IMR-90 (cell line): Measurements from ENCODE around the gene PGF. TPM values are rescaled to one million over a fixed set of nuclear protein-coding genes. Genes with fewer than 3 reads are reported as not detected.

Experiments
- ATAC-seq: fragments of 200-7000 bp; cut with Tn5 transposase; 2 replicates; pipeline ENCODE4 v1.9.1; 2020; ENCODE audit warnings: low read depth, mild to moderate bottlenecking, moderate library complexity
- BruUV-seq: library from RNA; stranded (reverse); fragments of 400-500 nt; replicated peaks from 2 replicates; lab custom pipeline; 2021; lab: Mats Ljungman, UMichigan
- CTCF ChIA-PET: fragments of 300-600 bp; formaldehyde crosslinking; extraction: SDS; loops from one replicate; lab custom pipeline; 2021; ENCODE audit warnings: antibody characterized with exemption; lab: Yijun Ruan, JAX
- POLR2A ChIA-PET: fragments of 300-600 bp; sonication (Branson Sonifier 250); formaldehyde crosslinking; loops from one replicate; lab custom pipeline; 2022; ENCODE audit warnings: antibody characterized with exemption; ENCODE audit not compliant: unreplicated experiment; lab: Charles Lee
- DNase-seq: peaks from one replicate; pipeline ENCODE4 v3.0.0; 2013
- H2AFZ ChIP-seq: replicated peaks from 2 replicates; pipeline ENCODE3; 2013; ENCODE audit warnings: low read length, mild to moderate bottlenecking; ENCODE audit not compliant: poor library complexity
- H2AK5ac ChIP-seq: 2 replicates; pipeline ENCODE4 v1.6.1; 2013; ENCODE audit warnings: low read depth, low read length, inconsistent platforms
- H2AK9ac ChIP-seq: replicated peaks from 2 replicates; pipeline ENCODE3; 2013; ENCODE audit warnings: mild to moderate bottlenecking, low read depth, low read length, moderate library complexity; ENCODE audit not compliant: poor library complexity
- H2BK120ac ChIP-seq: 2 replicates; pipeline ENCODE4 v1.6.1; 2013; ENCODE audit warnings: low read depth, low read length, inconsistent platforms
- H2BK15ac ChIP-seq: 3 replicates; pipeline ENCODE4 v1.6.1; 2013; ENCODE audit warnings: low read depth, low read length, inconsistent platforms
- H2BK20ac ChIP-seq: 2 replicates; pipeline ENCODE4 v1.6.1; 2013; ENCODE audit warnings: low read depth, mild to moderate bottlenecking, inconsistent platforms, low read length, moderate library complexity
- H2BK5ac ChIP-seq: 2 replicates; pipeline ENCODE4 v1.6.1; 2013; ENCODE audit warnings: mild to moderate bottlenecking, low read depth, low read length, inconsistent platforms; ENCODE audit not compliant: poor library complexity, severe bottlenecking
- H3K14ac ChIP-seq: replicated peaks from 2 replicates; pipeline ENCODE4 v1.6.1; 2013; ENCODE audit warnings: low read depth, low read length, inconsistent platforms
- H3K18ac ChIP-seq: 2 replicates; pipeline ENCODE4 v1.6.1; 2013; ENCODE audit warnings: low read depth, low read length, control low read depth
- H3K23ac ChIP-seq: 2 replicates; pipeline ENCODE4 v1.6.1; 2013; ENCODE audit warnings: low read depth, low read length, inconsistent platforms
- H3K27ac ChIP-seq: 2 replicates; pipeline ENCODE4 v1.5.1; 2013; ENCODE audit warnings: mild to moderate bottlenecking, control low read depth, low read length; ENCODE audit not compliant: insufficient read depth
- H3K27me3 ChIP-seq: 2 replicates; pipeline ENCODE4 v1.6.1; 2013; ENCODE audit warnings: low read length; ENCODE audit not compliant: control insufficient read depth, insufficient read depth
- H3K36me3 ChIP-seq: 2 replicates; pipeline ENCODE4 v1.6.1; 2013; ENCODE audit warnings: low read length, mixed read lengths; ENCODE audit not compliant: control insufficient read depth, insufficient read depth
- H3K4ac ChIP-seq: 2 replicates; pipeline ENCODE4 v1.6.1; 2013; ENCODE audit warnings: low read depth, low read length, inconsistent platforms
- H3K4me1 ChIP-seq: 2 replicates; pipeline ENCODE4 v1.6.1; 2013; ENCODE audit warnings: low read length, mixed read lengths; ENCODE audit not compliant: control insufficient read depth, insufficient read depth
- H3K4me2 ChIP-seq: 2 replicates; pipeline ENCODE4 v1.6.1; 2013; ENCODE audit warnings: low read depth, mild to moderate bottlenecking, control low read depth, low read length, moderate library complexity
- H3K4me3 ChIP-seq: 2 replicates; pipeline ENCODE4 v1.5.1; 2013; ENCODE audit warnings: low read depth, mild to moderate bottlenecking, control low read depth, low read length, moderate library complexity; ENCODE audit not compliant: insufficient read depth
- H3K56ac ChIP-seq: 2 replicates; pipeline ENCODE4 v1.6.1; 2013; ENCODE audit warnings: low read length, inconsistent platforms; ENCODE audit not compliant: insufficient read depth; ENCODE audit errors: extremely low read depth
- H3K79me1 ChIP-seq, 2 experiments: 2 replicates each; pipeline ENCODE4 v1.6.1; 2013; ENCODE audit warnings: low read length in 2 of 2, inconsistent platforms in 1 of 2, low read depth in 1 of 2
- H3K9ac ChIP-seq: 2 replicates; pipeline ENCODE4 v1.6.1; 2013; ENCODE audit warnings: low read depth, low read length, control low read depth
- H3K9me1 ChIP-seq: 2 replicates; pipeline ENCODE4 v1.6.1; 2013; ENCODE audit warnings: low read length, inconsistent platforms; ENCODE audit not compliant: insufficient read depth
- H3K9me3 ChIP-seq: 2 replicates; pipeline ENCODE4 v1.6.1; 2013; ENCODE audit warnings: low read length; ENCODE audit not compliant: control insufficient read depth, insufficient read depth
- H4K20me1 ChIP-seq: 2 replicates; pipeline ENCODE4 v1.6.1; 2013; ENCODE audit warnings: low read length, inconsistent platforms; ENCODE audit not compliant: insufficient read depth
- H4K5ac ChIP-seq: 2 replicates; pipeline ENCODE4 v1.6.1; 2013; ENCODE audit warnings: mild to moderate bottlenecking, low read depth, low read length, control low read depth
- H4K8ac ChIP-seq, 2 experiments: 2 replicates each; pipeline ENCODE4 v1.6.1; 2013; ENCODE audit warnings: low read depth in 2 of 2, low read length in 2 of 2, control low read depth in 1 of 2, inconsistent platforms in 1 of 2
- H4K91ac ChIP-seq: 2 replicates; pipeline ENCODE4 v1.6.1; 2013; ENCODE audit warnings: low read depth, low read length, inconsistent platforms; ENCODE audit not compliant: insufficient read depth
- BHLHE40 ChIP-seq: fragments of 150-350 bp; IDR thresholded peaks from 2 replicates; pipeline ENCODE4 v1.6.1; 2016; ENCODE audit warnings: mild to moderate bottlenecking, low read depth, low read length
- CEBPB ChIP-seq: IDR thresholded peaks from 2 replicates; pipeline ENCODE4 v1.6.1; 2012; ENCODE audit warnings: low read depth, low read length, improper control_type of control experiment
- CHD1 ChIP-seq: IDR thresholded peaks from 2 replicates; pipeline ENCODE4 v1.6.1; 2012; ENCODE audit warnings: low read depth, low read length, improper control_type of control experiment
- CTCF ChIP-seq: conservative IDR thresholded peaks from 2 replicates; pipeline ENCODE4 v1.5.1; 2012; ENCODE audit warnings: mild to moderate bottlenecking, low read depth, low read length, improper control_type of control experiment
- ELK1 ChIP-seq: fragments of 150-350 bp; IDR thresholded peaks from 2 replicates; pipeline ENCODE4 v1.6.1; 2016; ENCODE audit warnings: low read depth, mild to moderate bottlenecking, low read length, moderate library complexity, borderline replicate concordance
- FOS ChIP-seq: fragments of 150-350 bp; IDR thresholded peaks from 2 replicates; pipeline ENCODE4 v1.6.1; 2016; ENCODE audit warnings: low read depth, low read length
- MAFK ChIP-seq: IDR thresholded peaks from 2 replicates; pipeline ENCODE4 v1.6.1; 2012; ENCODE audit warnings: low read depth, low read length, improper control_type of control experiment
- MAZ ChIP-seq: IDR thresholded peaks from 2 replicates; pipeline ENCODE4 v1.6.1; 2012; ENCODE audit warnings: low read depth, mild to moderate bottlenecking, low read length, improper control_type of control experiment, moderate library complexity, borderline replicate concordance
- MXI1 ChIP-seq: IDR thresholded peaks from 2 replicates; pipeline ENCODE4 v1.6.1; 2012; ENCODE audit warnings: low read depth, mild to moderate bottlenecking, low read length, moderate library complexity, borderline replicate concordance
- NFE2L2 ChIP-seq: fragments of 150-350 bp; IDR thresholded peaks from 2 replicates; pipeline ENCODE4 v1.6.1; 2016; ENCODE audit warnings: low read depth, mild to moderate bottlenecking, low read length
- POLR2A ChIP-seq: IDR thresholded peaks from 2 replicates; pipeline ENCODE4 v1.6.1; 2012; ENCODE audit warnings: mild to moderate bottlenecking, low read depth, low read length
- RAD21 ChIP-seq: IDR thresholded peaks from 2 replicates; pipeline ENCODE4 v1.6.1; 2012; ENCODE audit warnings: low read length, improper control_type of control experiment
- RCOR1 ChIP-seq: IDR thresholded peaks from 2 replicates; pipeline ENCODE4 v1.6.1; 2012; ENCODE audit warnings: mild to moderate bottlenecking, low read length, improper control_type of control experiment; ENCODE audit not compliant: insufficient replicate concordance
- RFX5 ChIP-seq: IDR thresholded peaks from 2 replicates; pipeline ENCODE4 v1.8.0; 2012; ENCODE audit warnings: low read depth, mild to moderate bottlenecking, low read length, moderate library complexity
- SMC3 ChIP-seq: fragments of 150-350 bp; IDR thresholded peaks from 2 replicates; pipeline ENCODE4 v1.6.1; 2016; ENCODE audit warnings: low read depth, mild to moderate bottlenecking, antibody characterized with exemption, low read length, moderate library complexity
- USF2 ChIP-seq: fragments of 150-350 bp; IDR thresholded peaks from 2 replicates; pipeline ENCODE4 v1.6.1; 2017; ENCODE audit warnings: mild to moderate bottlenecking, antibody characterized with exemption, low read length, low read depth
- WGBS, 2 experiments: methylation state at CpG; one replicate each; pipeline versions ENCODE4 v1.1.5 to v1.1.7; 2013; ENCODE audit warnings: missing lambda C conversion rate in 2 of 2; ENCODE audit not compliant: insufficient read length in 1 of 2; ENCODE audit errors: extremely low coverage in 2 of 2; 5-methylcytosine and 5-hydroxymethylcytosine counted together
- dilution Hi-C: fragments of 300-500 bp; cut with HindIII; formaldehyde crosslinking; loops from one replicate; pipeline ENCODE4 v1.14.3; 2018; ENCODE audit warnings: low sequenced_read_pairs; ENCODE audit not compliant: unreplicated experiment
- in situ Hi-C: fragments of 300-500 bp; cut with MboI; formaldehyde crosslinking; loops from 3 replicates; pipeline ENCODE4 v1.14.3; 2019; ENCODE audit warnings: low sequenced_read_pairs, inconsistent platforms, mixed read lengths
- intact Hi-C: fragments of 100-400 bp; cut with micrococcal nuclease; formaldehyde crosslinking; loops from 2 replicates; pipeline ENCODE4 v1.10.0; 2022
- polyA plus RNA-seq, 3 experiments: library from polyadenylated mRNA; depleted of rRNA; stranded (reverse); fragments of >200 nt; gene quantifications; 2 replicates each; pipeline ENCODE4 v1.2.3, GENCODE V29; 2012; ENCODE audit warnings: low replicate concordance in 1 of 3
- total RNA-seq: library from RNA; depleted of rRNA; stranded (reverse); fragments of >200 nt; gene quantifications from 2 replicates; pipeline ENCODE4 v1.2.3, GENCODE V29; 2012

Gene PGF
- total and polyA plus RNA-seq, 2 of the 4 experiments (the other 2 are of a cell fraction), result 0.36 to 0.39 TPM

DNA sequence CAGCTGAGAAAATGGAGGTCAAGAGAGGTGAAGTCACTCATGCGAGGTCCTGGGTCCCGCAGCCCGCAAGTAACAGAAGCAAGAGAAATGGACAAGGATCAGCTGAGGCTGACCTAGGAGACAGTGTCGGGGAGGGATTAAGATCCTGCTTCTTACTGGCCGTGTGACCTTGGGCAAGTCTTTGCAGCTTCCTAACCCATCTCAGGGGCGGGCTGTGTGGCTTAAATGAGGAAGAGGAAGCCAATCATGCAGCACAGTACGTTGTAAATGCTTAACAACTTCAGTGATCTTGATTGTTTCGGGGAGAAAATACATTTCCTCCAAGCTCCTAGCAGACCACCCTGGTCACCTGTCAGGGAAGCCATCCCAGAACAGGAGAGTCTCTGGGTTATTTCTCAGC is 7.1 kb upstream of the PGF start:
- CTCF ChIA-PET, result no interaction called here

More for the DNA sequence above, 7.1 kb upstream of the PGF start:
- POLR2A ChIA-PET, result no interaction called here
- Histone ChIP-seq H2BK20ac (no peak overlapping the region), H2BK15ac (no peak overlapping the region), H2BK5ac (no peak overlapping the region), H3K4me1 (no peaks in the 10 kb centered on the region), H2AFZ (no peak overlapping the region), H3K23ac (no peak overlapping the region), H4K20me1 (no peaks in the 10 kb centered on the region), H2AK5ac (no peak overlapping the region), H4K5ac (no peak overlapping the region), H3K9ac (no peak overlapping the region), H3K4ac (no peak overlapping the region), H3K14ac (no peak overlapping the region), H3K36me3 (no peaks in the 10 kb centered on the region), H4K91ac (no peak overlapping the region), H3K4me2 (no peak overlapping the region), H3K56ac (no peak overlapping the region), H3K18ac (no peak overlapping the region), H3K9me3 (no peaks in the 10 kb centered on the region), H3K27me3 (peaks cover 23% of the 10 kb centered on the region), H3K4me3 (no peak overlapping the region), H3K79me1 (no peaks in the 10 kb centered on the region), H3K9me1 (peaks cover 3% of the 10 kb centered on the region; the same call in 1 of the 2 replicates), H2AK9ac (no peak overlapping the region), H4K8ac (no peak overlapping the region), H3K27ac (no peak overlapping the region), H2BK120ac (no peak overlapping the region)
- intact Hi-C loops, result no loop called here
- in situ Hi-C loops, result no loop called here
- WGBS, 2 experiments, result 80% methylated on average over 1 of the region's 8 CpGs; no CpG with 5 or more reads in 1 of the 2 experiments
- dilution Hi-C loops, result no loop called here
- BruUV-seq, result no TSS peak
- TF ChIP-seq RCOR1 (no peak), FOS (no peak), CEBPB (no peak), RFX5 (no peak), MAZ (no peak), CTCF (no peak), BHLHE40 (no peak), POLR2A (no peak), USF2 (no peak), ELK1 (no peak), MAFK (no peak), NFE2L2 (no peak), CHD1 (no peak), MXI1 (no peak), RAD21 (no peak), SMC3 (no peak)
- no peak for DNase-seq
- ATAC-seq, result no peak
